GM12878 (cell line): Measurements from ENCODE around the gene FBXL7. TPM values are rescaled to one million over a fixed set of nuclear protein-coding genes. Genes with fewer than 3 reads are reported as not detected.

Experiments used
- ATAC-seq: fragments of 200-7000 bp; cut with Tn5 transposase; 3 replicates; pipeline ENCODE4 v1.9.1; 2020; ENCODE audit warnings: mild to moderate bottlenecking, moderate library complexity
- BruUV-seq: library from RNA; stranded (reverse); fragments of 400-500 nt; replicated peaks from 2 replicates; lab custom pipeline; 2021; lab: Mats Ljungman, UMichigan
- CTCF ChIA-PET: fragments of 300-600 bp; sonication (Branson Sonifier 250); formaldehyde crosslinking; extraction: SDS; loops from one replicate; lab custom pipeline; 2021; ENCODE audit warnings: inconsistent platforms; lab: Yijun Ruan, JAX
- POLR2A ChIA-PET: fragments of 350-600 bp; formaldehyde crosslinking; extraction: SDS; loops from one replicate; lab custom pipeline; 2021; ENCODE audit warnings: inconsistent platforms; lab: Charles Lee
- RAD21 ChIA-PET: fragments of 300-600 bp; sonication (Branson Sonifier 250); formaldehyde crosslinking; loops from one replicate; lab custom pipeline; 2023; ENCODE audit warnings: antibody characterized with exemption; ENCODE audit not compliant: unreplicated experiment; lab: Charles Lee
- SMC1A ChIA-PET: fragments of 300-600 bp; sonication (Branson Sonifier 250); formaldehyde crosslinking; loops from one replicate; lab custom pipeline; 2023; ENCODE audit not compliant: unreplicated experiment, uncharacterized antibody; lab: Charles Lee
- DNase-seq: peaks from one replicate; pipeline ENCODE4 v3.0.0-alpha.2; 2011; ENCODE audit warnings: low read depth, low spot score
- FAIRE-seq: peaks from 3 replicates; lab custom pipeline; 2011; peaks lifted over from hg19 to GRCh38; lab: Jason Lieb, UNC
- H2AFZ ChIP-seq: 2 replicates; pipeline ENCODE4 v1.6.0; 2011; ENCODE audit warnings: low read depth, low read length, control low read depth; ENCODE audit not compliant: control insufficient read depth
- H3K27ac ChIP-seq: 2 replicates; pipeline ENCODE4 v1.5.1; 2011; ENCODE audit warnings: control low read depth; ENCODE audit not compliant: control insufficient read depth, insufficient read depth
- H3K27me3 ChIP-seq, 2 experiments: replicated peaks in 1 of 2; 2 replicates each; pipeline versions ENCODE4 v1.6.0 to v1.6.1; 2011; ENCODE audit warnings: low read length in 1 of 2; ENCODE audit not compliant: control insufficient read depth in 2 of 2, insufficient read depth in 2 of 2
- H3K36me3 ChIP-seq, 2 experiments: 2 replicates each; pipeline ENCODE4 v1.5.1; 2011; ENCODE audit warnings: low read length in 1 of 2; ENCODE audit not compliant: control insufficient read depth in 2 of 2, insufficient read depth in 2 of 2
- H3K4me1 ChIP-seq: 2 replicates; pipeline ENCODE4 v1.6.1; 2011; ENCODE audit warnings: mild to moderate bottlenecking, low read length, moderate library complexity, mixed read lengths; ENCODE audit not compliant: control insufficient read depth, insufficient read depth
- H3K4me2 ChIP-seq: 2 replicates; pipeline ENCODE4 v1.6.0; 2011; ENCODE audit warnings: control low read depth; ENCODE audit not compliant: control insufficient read depth, insufficient read depth
- H3K4me3 ChIP-seq: fragments of 200-600 bp; sonication (generic); 2 replicates; pipeline ENCODE4 v1.5.1; 2016
- H3K79me2 ChIP-seq: 2 replicates; pipeline ENCODE4 v1.6.0; 2011; ENCODE audit warnings: low read length; ENCODE audit not compliant: control insufficient read depth, insufficient read depth
- H3K9ac ChIP-seq: 2 replicates; pipeline ENCODE4 v1.8.0; 2011; ENCODE audit warnings: low read length, control low read depth, mixed read lengths; ENCODE audit not compliant: control insufficient read depth, insufficient read depth
- H3K9me3 ChIP-seq: replicated peaks from 3 replicates; pipeline ENCODE4 v1.5.1; 2011; ENCODE audit warnings: mild to moderate bottlenecking, low read length; ENCODE audit not compliant: control insufficient read depth, insufficient read depth
- H4K20me1 ChIP-seq: 2 replicates; pipeline ENCODE4 v1.6.0; 2011; ENCODE audit not compliant: control insufficient read depth, insufficient read depth
- ETV6 ChIP-seq, 2 experiments: fragments of 450-650 bp in 1 of 2; IDR thresholded peaks in 1 of 2; conservative IDR thresholded peaks in 1 of 2; 2 replicates each; pipeline ENCODE4 v1.6.1; 2014; ENCODE audit warnings: antibody characterized with exemption in 1 of 2, borderline replicate concordance in 1 of 2, low read depth in 1 of 2, mild to moderate bottlenecking in 1 of 2, moderate library complexity in 1 of 2
- MTA2 ChIP-seq: fragments of 450-650 bp; IDR thresholded peaks from 2 replicates; pipeline ENCODE4 v1.6.1; 2016; ENCODE audit warnings: low read depth, mild to moderate bottlenecking, moderate library complexity
- RBBP5 ChIP-seq: fragments of 200-600 bp; sonication (generic); conservative IDR thresholded peaks from 2 replicates; pipeline ENCODE4 v1.6.1; 2016
- ZSCAN29 ChIP-seq: fragments of 450-650 bp; IDR thresholded peaks from 2 replicates; pipeline ENCODE4 v1.6.1; 2017; ENCODE audit warnings: mild to moderate bottlenecking, moderate library complexity
- WGBS: methylation state at CpG from one replicate; pipeline ENCODE4 v1.1.6; 2016; ENCODE audit warnings: low lambda C conversion rate; ENCODE audit not compliant: insufficient replicate concordance, insufficient coverage; ENCODE audit errors: missing lambda C conversion rate; 5-methylcytosine and 5-hydroxymethylcytosine counted together
- in situ Hi-C: fragments of 300-500 bp; cut with MboI; formaldehyde crosslinking; loops from 9 replicates; pipeline ENCODE4 v1.14.3; 2018; ENCODE audit warnings: mixed read lengths
- intact Hi-C: fragments of 100-400 bp; cut with micrococcal nuclease; formaldehyde crosslinking; loops from one replicate; pipeline ENCODE4 v1.14.2; 2022; ENCODE audit not compliant: unreplicated experiment
- polyA plus RNA-seq, 11 experiments: library from polyadenylated mRNA; depleted of rRNA in 4 of 11; unstranded in 6 of 11; stranded (reverse) in 5 of 11; fragments of >200 nt; fragmentation: Nextera tagmentation in 4 of 11; fragmentation: Illumina TruSeq in 1 of 11; extraction: Ambion mirVana in 4 of 11; extraction: Trizol in 1 of 11; gene quantifications; 1 replicate in 1 of 11; 2 replicates in 10 of 11; pipeline versions ENCODE4 v1.2.1 to v1.2.3, GENCODE V29; 2011 to 2016; ENCODE audit warnings: inconsistent platforms in 2 of 11, missing spikeins in 2 of 11, low read depth in 1 of 11
- total RNA-seq, 4 experiments: library from RNA; depleted of rRNA in 3 of 4; stranded (reverse); fragments of >200 nt in 3 of 4; fragmentation: Illumina TruSeq in 1 of 4; extraction: Trizol in 1 of 4; gene quantifications; 2 replicates each; pipeline versions ENCODE4 v1.2.1 to v1.2.3, GENCODE V29; 2013 to 2021
- TF ChIP-seq, protein P1 (sequence below): fragments of 450-650 bp; conservative IDR thresholded peaks from 2 replicates; pipeline ENCODE4 v1.6.1; 2017; ENCODE audit warnings: mild to moderate bottlenecking, moderate library complexity
- TF ChIP-seq, protein P2 (sequence below): IDR thresholded peaks from 2 replicates; pipeline ENCODE4 v1.6.1; 2012; ENCODE audit warnings: low read depth, low read length, improper control_type of control experiment
- TF ChIP-seq, protein P3 (sequence below): IDR thresholded peaks from 2 replicates; pipeline ENCODE4 v1.6.1; 2011; ENCODE audit warnings: mild to moderate bottlenecking, low read depth, low read length, moderate library complexity; ENCODE audit not compliant: insufficient replicate concordance

The FBXL7 gene
- total and polyA plus RNA-seq, 10 of the 15 experiments (the other 5 are each of a cell fraction or from before 2014, with no cell fraction given): 0.03 to 0.44 (median 0.16) TPM

DNA sequence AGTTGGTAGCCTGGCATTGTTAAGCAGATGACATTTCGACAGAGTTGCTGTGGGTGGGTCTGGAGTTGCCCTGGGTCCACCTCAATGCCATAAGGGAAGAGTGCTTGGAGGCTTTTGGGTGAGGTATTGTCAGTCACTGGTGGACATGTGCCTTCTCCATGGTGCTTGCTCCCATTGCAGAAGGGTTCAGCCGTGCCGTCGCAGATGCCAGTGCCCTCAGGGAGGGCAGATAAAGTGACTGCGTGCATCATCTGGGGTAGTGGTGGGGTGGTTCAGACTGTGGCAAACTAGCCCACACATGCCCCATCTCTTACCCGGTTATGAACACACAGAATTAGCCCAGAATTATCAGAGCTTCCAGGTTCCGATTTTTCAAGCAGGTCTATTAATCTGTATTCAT, 71.6 kb downstream of the FBXL7 start:
- SMC1A ChIA-PET: no interaction called here
- CTCF ChIA-PET: no interaction called here
- no peak for FAIRE-seq
- Histone ChIP-seq H3K36me3 (no peaks in the 10 kb centered on the region), H3K27ac (no peak overlapping the region), H3K9ac (no peak overlapping the region), H3K4me2 (no peak overlapping the region), H2AFZ (no peak overlapping the region), H3K4me1 (no peaks in the 10 kb centered on the region), H3K9me3 (no peaks in the 10 kb centered on the region), H3K27me3 (no peaks in the 10 kb centered on the region), H4K20me1 (no peaks in the 10 kb centered on the region), H3K4me3 (no peak overlapping the region), H3K79me2 (no peaks in the 10 kb centered on the region)
- TF ChIP-seq, protein P1, sequence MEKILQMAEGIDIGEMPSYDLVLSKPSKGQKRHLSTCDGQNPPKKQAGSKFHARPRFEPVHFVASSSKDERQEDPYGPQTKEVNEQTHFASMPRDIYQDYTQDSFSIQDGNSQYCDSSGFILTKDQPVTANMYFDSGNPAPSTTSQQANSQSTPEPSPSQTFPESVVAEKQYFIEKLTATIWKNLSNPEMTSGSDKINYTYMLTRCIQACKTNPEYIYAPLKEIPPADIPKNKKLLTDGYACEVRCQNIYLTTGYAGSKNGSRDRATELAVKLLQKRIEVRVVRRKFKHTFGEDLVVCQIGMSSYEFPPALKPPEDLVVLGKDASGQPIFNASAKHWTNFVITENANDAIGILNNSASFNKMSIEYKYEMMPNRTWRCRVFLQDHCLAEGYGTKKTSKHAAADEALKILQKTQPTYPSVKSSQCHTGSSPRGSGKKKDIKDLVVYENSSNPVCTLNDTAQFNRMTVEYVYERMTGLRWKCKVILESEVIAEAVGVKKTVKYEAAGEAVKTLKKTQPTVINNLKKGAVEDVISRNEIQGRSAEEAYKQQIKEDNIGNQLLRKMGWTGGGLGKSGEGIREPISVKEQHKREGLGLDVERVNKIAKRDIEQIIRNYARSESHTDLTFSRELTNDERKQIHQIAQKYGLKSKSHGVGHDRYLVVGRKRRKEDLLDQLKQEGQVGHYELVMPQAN: no peak
- DNase-seq: no peak
- in situ Hi-C loops (no loop called here), intact Hi-C loops (no loop called here)
- BruUV-seq: no TSS peak
- POLR2A ChIA-PET: no interaction called here
- WGBS: 22% methylated on average over 7 of the region's 7 CpGs
- RAD21 ChIA-PET: no interaction called here
- ATAC-seq: no peak

DNA sequence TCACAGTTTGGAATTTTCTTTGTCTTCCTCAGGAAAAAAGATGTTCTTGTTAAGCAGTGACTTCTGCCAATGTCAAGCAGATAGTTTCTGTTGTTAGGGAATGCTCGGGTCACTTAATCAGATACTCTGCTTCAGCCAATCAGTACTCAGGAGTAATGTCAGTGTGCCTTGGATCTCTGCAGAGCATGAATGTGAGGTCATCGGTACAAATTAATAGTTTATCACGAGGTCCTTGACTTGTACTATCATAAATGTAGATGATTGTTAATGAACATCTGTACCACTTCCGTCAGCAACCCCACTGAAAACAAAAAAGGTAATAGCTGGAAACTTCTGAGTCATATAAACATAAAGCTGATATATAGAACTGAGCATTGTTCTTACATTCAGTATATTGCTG, 73.6 kb downstream of the FBXL7 start:
- DNase-seq (no peak), FAIRE-seq (no peak)
- no peak overlapping the region for H3K9ac ChIP-seq
- H3K79me2 ChIP-seq: no peaks in the 10 kb centered on the region
- RAD21 ChIA-PET: no interaction called here
- no peak overlapping the region for H3K27ac ChIP-seq
- POLR2A ChIA-PET: no interaction called here
- no peaks in the 10 kb centered on the region for H3K27me3 ChIP-seq
- H3K4me3 ChIP-seq: no peak overlapping the region
- no peaks in the 10 kb centered on the region for H4K20me1 ChIP-seq
- SMC1A ChIA-PET: interaction anchor here (2.3 kb wide), 1 partner anchor 10 kb away, joined by 6 read pairs; no protein-coding TSS in a partner anchor
- H3K36me3 ChIP-seq: no peaks in the 10 kb centered on the region
- 26% methylated on average over 4 of the region's 4 CpGs for WGBS
- TF ChIP-seq ETV6 (conservative IDR thresholded peaks at IDR 0.05 in 1 of 2, IDR thresholded peaks at IDR 0.05 in 1 of 2; ENCODE audit: borderline replicate concordance in 1 of 2, low read depth in 1 of 2): no peak
- TF ChIP-seq, protein P2, sequence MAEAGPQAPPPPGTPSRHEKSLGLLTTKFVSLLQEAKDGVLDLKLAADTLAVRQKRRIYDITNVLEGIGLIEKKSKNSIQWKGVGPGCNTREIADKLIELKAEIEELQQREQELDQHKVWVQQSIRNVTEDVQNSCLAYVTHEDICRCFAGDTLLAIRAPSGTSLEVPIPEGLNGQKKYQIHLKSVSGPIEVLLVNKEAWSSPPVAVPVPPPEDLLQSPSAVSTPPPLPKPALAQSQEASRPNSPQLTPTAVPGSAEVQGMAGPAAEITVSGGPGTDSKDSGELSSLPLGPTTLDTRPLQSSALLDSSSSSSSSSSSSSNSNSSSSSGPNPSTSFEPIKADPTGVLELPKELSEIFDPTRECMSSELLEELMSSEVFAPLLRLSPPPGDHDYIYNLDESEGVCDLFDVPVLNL: no peak
- TF ChIP-seq, protein P3, sequence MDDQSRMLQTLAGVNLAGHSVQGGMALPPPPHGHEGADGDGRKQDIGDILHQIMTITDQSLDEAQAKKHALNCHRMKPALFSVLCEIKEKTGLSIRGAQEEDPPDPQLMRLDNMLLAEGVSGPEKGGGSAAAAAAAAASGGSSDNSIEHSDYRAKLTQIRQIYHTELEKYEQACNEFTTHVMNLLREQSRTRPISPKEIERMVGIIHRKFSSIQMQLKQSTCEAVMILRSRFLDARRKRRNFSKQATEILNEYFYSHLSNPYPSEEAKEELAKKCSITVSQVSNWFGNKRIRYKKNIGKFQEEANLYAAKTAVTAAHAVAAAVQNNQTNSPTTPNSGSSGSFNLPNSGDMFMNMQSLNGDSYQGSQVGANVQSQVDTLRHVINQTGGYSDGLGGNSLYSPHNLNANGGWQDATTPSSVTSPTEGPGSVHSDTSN: no peak
- TF ChIP-seq RBBP5: no peak
- TF ChIP-seq ZSCAN29: no peak
- no peak for TF ChIP-seq MTA2
- TF ChIP-seq, all 136 proteins: peak for 0
- in situ Hi-C loops: no loop called here
- Histone ChIP-seq H2AFZ (no peak overlapping the region), H3K9me3 (no peaks in the 10 kb centered on the region), H3K4me2 (no peak overlapping the region), H3K4me1 (no peaks in the 10 kb centered on the region)
- intact Hi-C loops: no loop called here
- BruUV-seq: no TSS peak
- ATAC-seq: no peak
- CTCF ChIA-PET: no interaction called here
